Stimulated activated naive CD8-positive, alpha-beta T cell treated with anti-CD3 and anti-CD28 coated beads, Interleukin-15, amount 100 ng/mL, for 72 hours (primary cell): ENCODE results near the gene OR11H7.
"Not testable (repeated sequence)": the region's sequence is repeated elsewhere in the genome, so short reads cannot be mapped to it uniquely, and the experiment has no call there.

Experiments used
- ATAC-seq: fragments of 150-1000 bp; cut with Tn5 transposase; 2 replicates; pipeline ENCODE4 v1.10.0; 2021; ENCODE audit warnings: mild to moderate bottlenecking, moderate library complexity
- DNase-seq, 2 donors: peaks; one replicate each; pipeline ENCODE4 v3.0.0; 2021 to 2022
- H3K27ac Mint-ChIP-seq, 2 donors: one replicate each; pipeline ENCODE4 v1.8.0; 2022; ENCODE audit warnings: mild to moderate bottlenecking in 2 of 2, mixed read lengths in 2 of 2, moderate library complexity in 2 of 2
- H3K27me3 Mint-ChIP-seq: one replicate; pipeline ENCODE4 v1.8.0; 2022; ENCODE audit warnings: mixed read lengths
- H3K4me1 Mint-ChIP-seq: one replicate; pipeline ENCODE4 v1.8.0; 2022; ENCODE audit warnings: mild to moderate bottlenecking, mixed read lengths
- H3K4me3 Mint-ChIP-seq, 2 donors: one replicate each; pipeline ENCODE4 v1.8.0; 2022; ENCODE audit warnings: mild to moderate bottlenecking in 2 of 2, mixed read lengths in 2 of 2, moderate library complexity in 1 of 2
- H3K9me3 Mint-ChIP-seq, 2 donors: one replicate each; pipeline ENCODE4 v1.8.0; 2022; ENCODE audit warnings: mixed read lengths in 2 of 2

OR11H7 gene

GRCh38 chr14:20223410-20223809, 5.4 kb upstream of the OR11H7 start, which contains the start of gene OR11H6:
Gene OR11H6, plus strand, starts transcription at chr14:20223710. Its CDS starts 0 bp downstream, at chr14:20223710.
- peaks cover 0 to 6% of the 10 kb centered on the region in 2 donors for H3K9me3 Mint-ChIP-seq
- no peak for ATAC-seq
- no peak within 1 kb of the TSS for H3K4me3 Mint-ChIP-seq
- no peaks in the 10 kb centered on the region for H3K4me1 Mint-ChIP-seq
- DNase-seq = no peak
- H3K27me3 Mint-ChIP-seq = peaks cover 12% of the 10 kb centered on the region
- H3K27ac Mint-ChIP-seq = no peak within 1 kb of the TSS

GRCh38 chr14:20235415-20235814, 6.6 kb downstream of the OR11H7 start:
- not testable (repeated sequence) for ATAC-seq, H3K4me3 Mint-ChIP-seq, H3K9me3 Mint-ChIP-seq, DNase-seq, H3K27ac Mint-ChIP-seq, H3K4me1 Mint-ChIP-seq, H3K27me3 Mint-ChIP-seq

- Mint-ChIP-seq H3K9me3 (peaks cover 6 to 23% of the 10 kb centered on the region in 2 donors), H3K4me1 (no peaks in the 10 kb centered on the region), H3K27ac (no peak overlapping the region), H3K27me3 (no peaks in the 10 kb centered on the region), H3K4me3 (no peak overlapping the region)
- DNase-seq (no peak), ATAC-seq (no peak)
These were observed 19.0 kb downstream of the OR11H7 start for GRCh38 chr14:20247646-20248246.

DNA sequence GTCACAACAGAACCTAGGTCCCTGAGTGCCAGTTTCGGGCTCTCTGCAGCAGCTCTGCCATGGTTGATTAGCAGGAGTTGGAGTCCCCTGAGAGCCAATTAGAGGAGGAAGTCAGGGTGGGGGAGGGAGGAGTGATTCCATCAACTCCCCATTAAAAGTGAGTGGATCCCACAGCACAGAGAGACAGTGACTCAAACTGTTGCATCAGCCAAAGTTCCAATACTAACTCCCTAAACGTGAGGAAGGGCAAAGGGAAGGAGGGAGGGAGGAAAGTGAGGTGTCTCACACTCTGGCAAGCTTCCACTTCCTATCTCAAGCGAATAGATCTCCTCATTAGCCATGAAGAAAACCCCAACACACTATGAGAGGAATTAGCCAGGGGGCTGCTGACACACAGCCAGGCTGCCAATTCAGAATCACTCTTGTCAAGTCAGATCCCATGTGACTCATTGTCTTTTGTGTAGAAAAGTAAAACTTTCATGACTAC, 33.9 kb downstream of the OR11H7 start:
- Mint-ChIP-seq H3K4me1 (no peaks in the 10 kb centered on the region), H3K27ac (no peak overlapping the region), H3K27me3 (no peaks in the 10 kb centered on the region), H3K4me3 (no peak overlapping the region), H3K9me3 (no peaks in the 10 kb centered on the region)
- DNase-seq (no peak), ATAC-seq (no peak)

DNA sequence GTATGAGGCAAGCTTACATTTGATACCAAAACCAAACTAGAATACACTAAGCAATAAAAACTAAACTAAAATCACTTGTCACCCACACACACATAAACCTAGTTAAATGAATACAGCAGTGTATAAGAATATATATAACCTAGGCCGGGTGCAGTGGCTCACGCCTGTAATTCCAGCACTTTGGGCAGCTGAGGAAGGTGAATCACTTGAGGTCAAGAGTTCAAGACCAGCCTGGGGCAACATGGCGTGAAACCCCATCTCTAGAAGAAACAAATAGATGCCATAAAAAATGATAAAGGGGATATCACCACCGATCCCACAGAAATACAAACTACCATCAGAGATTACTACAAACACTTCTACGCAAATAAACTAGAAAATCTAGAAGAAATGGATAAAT, 35.6 kb downstream of the OR11H7 start:
- not testable (repeated sequence) for ATAC-seq, H3K27me3 Mint-ChIP-seq, H3K4me1 Mint-ChIP-seq, H3K27ac Mint-ChIP-seq, DNase-seq, H3K4me3 Mint-ChIP-seq, H3K9me3 Mint-ChIP-seq

DNA sequence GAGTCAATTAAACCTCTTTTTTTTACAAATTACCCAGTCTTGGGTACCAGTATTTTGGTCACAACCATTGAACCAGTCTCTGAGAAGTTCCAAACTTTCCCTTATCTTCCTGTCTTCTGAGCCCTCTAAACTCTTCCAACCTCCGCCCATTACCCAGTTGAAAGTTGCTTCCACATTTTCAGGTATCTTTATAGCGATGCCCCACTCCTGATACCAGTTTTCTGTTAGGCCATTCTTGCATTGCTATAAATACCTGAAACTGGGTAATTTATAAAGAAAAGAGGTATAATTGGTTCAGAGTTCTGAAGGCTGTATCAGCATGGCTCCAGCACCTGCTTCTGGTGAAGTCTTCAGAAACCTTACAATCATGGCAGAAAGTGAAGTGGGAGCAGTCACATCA, 45.3 kb downstream of the OR11H7 start:
- Mint-ChIP-seq H3K9me3 (peaks cover 26 to 61% of the 10 kb centered on the region in 2 donors), H3K27me3 (no peaks in the 10 kb centered on the region), H3K4me1 (peaks cover 7% of the 10 kb centered on the region), H3K4me3 (no peak overlapping the region), H3K27ac (no peak overlapping the region)
- ATAC-seq = no peak
- no peak for DNase-seq

- Mint-ChIP-seq H3K27ac (no peak overlapping the region), H3K9me3 (peaks cover 26 to 65% of the 10 kb centered on the region in 2 donors), H3K4me3 (no peak overlapping the region), H3K4me1 (peaks cover 17% of the 10 kb centered on the region), H3K27me3 (no peaks in the 10 kb centered on the region)
- DNase-seq (no peak), ATAC-seq (no peak)
These were observed 48.6 kb downstream of the OR11H7 start for GRCh38 chr14:20277409-20277808.

GRCh38 chr14:20278414-20278813, 49.6 kb downstream of the OR11H7 start:
- Mint-ChIP-seq H3K4me1 (peaks cover 17% of the 10 kb centered on the region), H3K9me3 (peaks cover 24 to 65% of the 10 kb centered on the region in 2 donors), H3K27me3 (no peaks in the 10 kb centered on the region), H3K4me3 (no peak overlapping the region), H3K27ac (peak overlapping the region in 1 of 2 donors; percentile 77)
- DNase-seq (no peak), ATAC-seq (no peak)

DNA sequence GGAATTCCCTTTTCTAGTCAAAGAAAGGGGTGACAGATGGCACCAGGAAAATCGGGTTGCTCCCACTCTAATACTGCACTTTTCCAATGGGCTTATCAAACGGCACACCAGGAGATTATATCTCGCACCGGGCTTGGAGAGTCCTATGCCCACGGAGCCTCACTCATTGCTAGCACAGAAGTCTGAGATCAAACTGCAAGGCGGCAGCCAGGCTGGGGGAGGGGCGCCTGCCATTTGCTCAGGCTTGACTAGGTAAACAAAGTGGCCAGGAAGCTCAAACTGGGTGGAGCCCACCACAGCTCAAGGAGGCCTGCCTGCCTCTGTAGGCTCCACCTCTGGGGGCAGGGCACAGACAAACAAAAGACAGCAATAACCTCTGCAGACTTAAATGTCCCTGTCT, 51.5 kb downstream of the OR11H7 start:
- H3K4me1 Mint-ChIP-seq = peaks cover 17% of the 10 kb centered on the region
- not testable (repeated sequence) for ATAC-seq

More for the DNA sequence above, 51.5 kb downstream of the OR11H7 start:
- H3K9me3 Mint-ChIP-seq = peaks cover 24 to 48% of the 10 kb centered on the region in 2 donors
- H3K27ac Mint-ChIP-seq, H3K27me3 Mint-ChIP-seq, H3K4me3 Mint-ChIP-seq, DNase-seq: not testable (repeated sequence)
